Nephron progenitor cell (in vitro differentiated cells): ENCODE measurements around the gene EDIL3.

Experiments used
- DNase-seq: peaks from one replicate; pipeline ENCODE4 v3.0.0; 2021
- H3K27ac Mint-ChIP-seq: 2 replicates; pipeline ENCODE4 v1.8.0; 2021; ENCODE audit warnings: mild to moderate bottlenecking, moderate library complexity, mixed read lengths
- H3K27me3 Mint-ChIP-seq: 2 replicates; pipeline ENCODE4 v1.8.0; 2021; ENCODE audit warnings: mild to moderate bottlenecking, low read depth, mixed read lengths; ENCODE audit not compliant: poor library complexity
- H3K36me3 Mint-ChIP-seq: 2 replicates; pipeline ENCODE4 v1.8.0; 2021; ENCODE audit warnings: low read depth, mixed read lengths
- H3K4me1 Mint-ChIP-seq: 2 replicates; pipeline ENCODE4 v1.8.0; 2021; ENCODE audit warnings: mixed read lengths
- H3K4me3 Mint-ChIP-seq: 2 replicates; pipeline ENCODE4 v1.8.0; 2021; ENCODE audit warnings: mild to moderate bottlenecking, moderate library complexity, mixed read lengths
- H3K9me3 Mint-ChIP-seq: 2 replicates; pipeline ENCODE4 v1.8.0; 2021; ENCODE audit warnings: mild to moderate bottlenecking, moderate library complexity, mixed read lengths
- TF ChIP-seq, protein P1 (sequence below): fragments of 200-600 bp; sonication (generic); IDR thresholded peaks from 2 replicates; pipeline ENCODE4 v1.5.0; 2021; ENCODE audit warnings: antibody characterized with exemption

Gene EDIL3

DNA sequence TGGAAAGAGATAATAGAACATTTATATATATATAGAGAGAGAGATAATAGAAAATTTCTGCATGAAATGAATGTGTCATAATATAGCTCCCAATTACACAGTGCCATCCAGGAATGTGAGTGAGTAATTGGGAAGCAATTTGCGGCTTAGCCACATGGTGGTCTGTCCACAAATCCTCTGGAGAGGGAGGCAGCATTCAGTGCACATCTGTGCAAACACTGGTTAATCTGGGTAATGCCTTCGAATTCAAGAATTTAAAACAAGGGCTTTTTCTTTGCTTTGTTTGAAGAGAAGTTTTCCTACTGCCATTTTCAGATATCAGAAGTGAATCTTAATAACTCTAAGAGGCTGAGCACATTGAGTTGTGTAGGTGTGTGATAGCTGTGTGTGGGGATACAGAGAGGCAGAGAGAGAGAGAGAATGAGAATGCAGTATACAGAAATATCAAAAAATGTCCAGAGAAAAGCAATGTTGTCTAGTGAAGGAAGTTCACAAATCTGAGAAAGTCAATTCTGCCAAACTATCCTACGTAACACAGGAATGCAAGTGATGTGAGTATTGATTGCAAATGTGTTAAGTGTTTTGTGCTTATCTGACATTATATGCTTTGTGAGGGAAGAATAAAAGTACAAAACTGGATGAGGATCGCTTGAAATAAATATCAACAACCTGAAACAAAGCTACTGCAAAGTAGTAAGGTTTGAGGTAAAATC, 134.6 kb downstream of the EDIL3 start:
- TF ChIP-seq, protein P1, sequence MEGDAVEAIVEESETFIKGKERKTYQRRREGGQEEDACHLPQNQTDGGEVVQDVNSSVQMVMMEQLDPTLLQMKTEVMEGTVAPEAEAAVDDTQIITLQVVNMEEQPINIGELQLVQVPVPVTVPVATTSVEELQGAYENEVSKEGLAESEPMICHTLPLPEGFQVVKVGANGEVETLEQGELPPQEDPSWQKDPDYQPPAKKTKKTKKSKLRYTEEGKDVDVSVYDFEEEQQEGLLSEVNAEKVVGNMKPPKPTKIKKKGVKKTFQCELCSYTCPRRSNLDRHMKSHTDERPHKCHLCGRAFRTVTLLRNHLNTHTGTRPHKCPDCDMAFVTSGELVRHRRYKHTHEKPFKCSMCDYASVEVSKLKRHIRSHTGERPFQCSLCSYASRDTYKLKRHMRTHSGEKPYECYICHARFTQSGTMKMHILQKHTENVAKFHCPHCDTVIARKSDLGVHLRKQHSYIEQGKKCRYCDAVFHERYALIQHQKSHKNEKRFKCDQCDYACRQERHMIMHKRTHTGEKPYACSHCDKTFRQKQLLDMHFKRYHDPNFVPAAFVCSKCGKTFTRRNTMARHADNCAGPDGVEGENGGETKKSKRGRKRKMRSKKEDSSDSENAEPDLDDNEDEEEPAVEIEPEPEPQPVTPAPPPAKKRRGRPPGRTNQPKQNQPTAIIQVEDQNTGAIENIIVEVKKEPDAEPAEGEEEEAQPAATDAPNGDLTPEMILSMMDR, result no peak
- H3K4me1 Mint-ChIP-seq, result peaks cover 17% of the 10 kb centered on the region
- no peak overlapping the region for H3K4me3 Mint-ChIP-seq
- no peaks in the 10 kb centered on the region for H3K27me3 Mint-ChIP-seq
- DNase-seq, result no peak
- H3K36me3 Mint-ChIP-seq, result no peaks in the 10 kb centered on the region
- H3K27ac Mint-ChIP-seq, result no peak overlapping the region
- no peaks in the 10 kb centered on the region for H3K9me3 Mint-ChIP-seq

DNA sequence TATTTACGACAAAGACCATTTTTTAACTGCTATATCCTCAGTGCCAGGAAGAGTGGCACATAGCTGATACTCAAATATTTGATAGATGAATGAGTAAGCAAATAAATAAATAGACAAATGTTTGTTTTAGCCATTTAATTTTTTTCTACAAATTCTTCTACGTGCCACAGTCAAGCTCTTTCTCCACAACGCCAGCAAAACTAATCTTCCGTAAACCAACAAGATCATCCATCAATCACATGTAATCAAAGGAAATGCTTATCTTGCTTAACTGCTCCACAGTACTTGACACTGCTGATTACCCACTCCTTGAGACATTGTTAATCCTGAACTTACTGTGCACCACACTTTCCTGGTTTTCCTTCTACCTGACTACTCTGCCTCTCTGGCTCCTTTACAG, 136.7 kb downstream of the EDIL3 start:
- no peaks in the 10 kb centered on the region for H3K9me3 Mint-ChIP-seq
- H3K36me3 Mint-ChIP-seq, result no peaks in the 10 kb centered on the region
- no peaks in the 10 kb centered on the region for H3K27me3 Mint-ChIP-seq
- DNase-seq, result no peak
- no peak overlapping the region for H3K27ac Mint-ChIP-seq
- H3K4me3 Mint-ChIP-seq, result no peak overlapping the region
- H3K4me1 Mint-ChIP-seq, result peaks cover 17% of the 10 kb centered on the region
- TF ChIP-seq, protein P1, result no peak

DNA sequence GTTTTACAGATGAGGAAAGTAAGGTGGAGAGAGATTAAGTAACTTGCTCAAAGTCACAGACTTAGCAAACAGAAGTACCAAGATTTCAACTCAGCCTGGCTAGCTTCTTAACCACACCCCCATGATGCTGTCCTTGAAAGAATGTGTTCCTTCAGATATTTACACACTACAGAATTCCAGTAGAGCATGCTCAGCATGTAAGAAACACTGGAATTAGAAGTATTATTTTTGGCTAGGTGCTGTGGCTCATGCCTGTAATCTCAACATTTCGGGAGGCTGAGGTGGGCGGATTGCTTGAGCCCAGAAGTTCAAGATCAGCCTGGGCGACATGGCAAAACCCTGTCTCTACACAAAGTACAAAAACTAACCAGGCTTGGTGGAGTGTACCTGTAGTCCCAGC, 142.4 kb downstream of the EDIL3 start:
- H3K27me3 Mint-ChIP-seq, result no peaks in the 10 kb centered on the region
- H3K27ac Mint-ChIP-seq, result no peak overlapping the region
- no peaks in the 10 kb centered on the region for H3K36me3 Mint-ChIP-seq
- no peaks in the 10 kb centered on the region for H3K4me1 Mint-ChIP-seq
- H3K4me3 Mint-ChIP-seq, result no peak overlapping the region
- H3K9me3 Mint-ChIP-seq, result no peaks in the 10 kb centered on the region
- no peak for DNase-seq
- TF ChIP-seq, protein P1, result no peak

DNA sequence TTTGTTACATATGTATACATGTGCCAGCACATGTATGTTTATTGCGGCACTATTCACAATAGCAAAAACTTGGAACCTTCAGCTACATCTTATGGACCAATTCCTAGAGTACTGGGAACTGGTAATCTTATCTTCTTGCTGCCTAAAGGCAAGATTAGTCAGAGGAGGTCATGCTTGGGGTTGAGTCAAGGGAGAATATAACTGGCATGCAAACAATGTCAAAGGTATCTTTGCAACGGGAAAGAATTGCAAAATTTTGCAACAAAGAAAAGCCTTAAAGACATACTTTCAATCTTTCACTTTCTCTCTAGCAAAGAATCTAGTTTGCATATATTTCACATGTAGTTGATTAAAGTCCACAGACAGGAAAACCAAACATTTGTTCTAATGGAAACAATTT, 145.2 kb downstream of the EDIL3 start:
- Mint-ChIP-seq H3K4me1 (no peaks in the 10 kb centered on the region), H3K27me3 (no peaks in the 10 kb centered on the region), H3K9me3 (no peaks in the 10 kb centered on the region), H3K36me3 (no peaks in the 10 kb centered on the region), H3K4me3 (no peak overlapping the region), H3K27ac (no peak overlapping the region)
- DNase-seq, result no peak
- TF ChIP-seq, protein P1, result no peak

DNA sequence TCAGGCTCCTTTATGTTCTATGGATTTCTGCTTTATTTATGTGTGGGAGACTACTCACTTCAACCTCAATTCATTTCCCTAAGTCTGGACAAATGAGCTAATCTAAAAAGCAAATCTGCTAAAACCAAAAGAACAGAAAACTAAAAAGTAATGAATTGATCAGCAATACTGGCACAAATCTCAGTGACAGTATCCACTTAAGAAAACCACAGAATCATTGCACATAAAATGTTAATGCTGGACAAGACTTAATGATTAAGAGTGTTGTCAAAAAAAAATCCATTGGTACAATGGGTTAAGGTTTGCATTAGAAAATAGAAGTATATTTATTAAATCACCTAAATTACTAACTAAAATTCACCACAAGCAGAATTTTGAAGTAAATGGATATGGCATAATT, 147.6 kb downstream of the EDIL3 start:
- Mint-ChIP-seq H3K36me3 (no peaks in the 10 kb centered on the region), H3K27ac (no peak overlapping the region), H3K4me3 (no peak overlapping the region), H3K9me3 (no peaks in the 10 kb centered on the region), H3K27me3 (no peaks in the 10 kb centered on the region), H3K4me1 (no peaks in the 10 kb centered on the region)
- TF ChIP-seq, protein P1, result no peak
- no peak for DNase-seq

- H3K36me3 Mint-ChIP-seq, result no peaks in the 10 kb centered on the region
- H3K27ac Mint-ChIP-seq, result no peak overlapping the region
- no peaks in the 10 kb centered on the region for H3K4me1 Mint-ChIP-seq
- no peaks in the 10 kb centered on the region for H3K9me3 Mint-ChIP-seq
- H3K4me3 Mint-ChIP-seq, result no peak overlapping the region
- no peaks in the 10 kb centered on the region for H3K27me3 Mint-ChIP-seq
- TF ChIP-seq, protein P1, result no peak
- no peak for DNase-seq
These were observed 153.2 kb downstream of the EDIL3 start for GRCh38 chr5:84231433-84231832.
